Measurements from ENCODE around the gene DDX27.
"Not testable (repeated sequence)": the region's sequence is repeated elsewhere in the genome, so short reads cannot be mapped to it uniquely, and the experiment has no call there.

The DDX27 gene

DNA sequence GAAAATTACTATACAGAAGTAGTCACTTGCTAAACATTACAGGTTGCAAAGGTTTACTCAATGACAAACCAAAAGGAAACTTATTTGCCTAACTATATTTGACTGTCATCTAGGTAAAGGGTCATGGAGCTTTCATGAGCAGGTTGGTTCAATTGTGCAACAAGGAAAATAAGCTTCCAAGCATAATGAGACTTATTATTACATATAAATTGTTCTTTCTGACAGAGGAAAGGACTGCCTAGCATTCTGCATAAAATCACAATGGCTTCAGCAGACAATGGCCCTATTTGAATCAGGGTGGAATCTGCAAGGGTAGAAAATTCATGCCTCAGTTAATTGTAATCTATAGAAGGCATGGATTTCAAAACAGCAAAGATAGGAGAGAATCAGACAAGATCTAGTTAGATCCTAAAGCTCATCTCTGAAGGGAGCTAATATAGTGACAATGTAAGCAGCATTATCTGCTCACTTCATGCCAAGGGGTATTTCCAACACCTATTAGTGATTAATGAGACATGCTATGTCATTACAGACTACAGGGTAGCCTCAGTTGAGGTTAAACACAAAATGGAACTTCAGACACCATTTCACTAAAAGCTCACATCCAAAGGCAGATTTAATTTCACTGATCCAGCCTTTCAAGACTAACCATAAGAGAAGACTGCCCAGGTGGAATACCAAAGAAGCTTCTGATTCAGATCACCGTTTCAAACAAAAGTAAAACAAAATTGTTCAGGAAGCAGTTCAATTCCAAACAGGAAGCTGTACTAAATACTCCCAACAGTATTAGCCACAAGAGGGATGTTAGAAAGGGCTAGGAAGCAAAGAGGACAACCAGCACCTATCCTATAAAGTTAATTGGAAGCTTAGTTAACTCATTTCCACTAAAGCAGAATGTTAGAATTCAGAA lies 39.6 kb upstream of the DDX27 start:
- ChIA-PET POLR2A (interaction anchor here (0.6 to 1.2 kb wide), 2 partner anchors 9 to 41 kb away, joined by 3 read pairs; partner anchors contain the start of gene STAU1), CTCF (interaction anchor here (0.6 kb wide), 2 partner anchors 45 to 496 kb away, joined by 3 to 4 read pairs; no protein-coding TSS in a partner anchor)
- no peak for DNase-seq (ENCODE audit: extremely low spot score)
- TF ChIP-seq CTBP1 (IDR thresholded peaks at IDR 0.05; ENCODE audit: borderline replicate concordance) (no peak), NFRKB (IDR thresholded peaks at IDR 0.05) (no peak), LEF1 (IDR thresholded peaks at IDR 0.05; ENCODE audit: borderline replicate concordance) (no peak), ZNF384 (IDR thresholded peaks at IDR 0.05) (no peak), BHLHE40 (IDR thresholded peaks at IDR 0.05; ENCODE audit: borderline replicate concordance) (no peak), SUZ12 (IDR thresholded peaks at IDR 0.05) (no peak), SP1 (IDR thresholded peaks at IDR 0.05) (no peak), FOXA1 (IDR thresholded peaks at IDR 0.05) (no peak), TARDBP (IDR thresholded peaks at IDR 0.05) (no peak), ELF4 (IDR thresholded peaks at IDR 0.05) (no peak)
- TF ChIP-seq, protein P1, sequence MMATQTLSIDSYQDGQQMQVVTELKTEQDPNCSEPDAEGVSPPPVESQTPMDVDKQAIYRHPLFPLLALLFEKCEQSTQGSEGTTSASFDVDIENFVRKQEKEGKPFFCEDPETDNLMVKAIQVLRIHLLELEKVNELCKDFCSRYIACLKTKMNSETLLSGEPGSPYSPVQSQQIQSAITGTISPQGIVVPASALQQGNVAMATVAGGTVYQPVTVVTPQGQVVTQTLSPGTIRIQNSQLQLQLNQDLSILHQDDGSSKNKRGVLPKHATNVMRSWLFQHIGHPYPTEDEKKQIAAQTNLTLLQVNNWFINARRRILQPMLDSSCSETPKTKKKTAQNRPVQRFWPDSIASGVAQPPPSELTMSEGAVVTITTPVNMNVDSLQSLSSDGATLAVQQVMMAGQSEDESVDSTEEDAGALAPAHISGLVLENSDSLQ (IDR thresholded peaks at IDR 0.05) = no peak

DNA sequence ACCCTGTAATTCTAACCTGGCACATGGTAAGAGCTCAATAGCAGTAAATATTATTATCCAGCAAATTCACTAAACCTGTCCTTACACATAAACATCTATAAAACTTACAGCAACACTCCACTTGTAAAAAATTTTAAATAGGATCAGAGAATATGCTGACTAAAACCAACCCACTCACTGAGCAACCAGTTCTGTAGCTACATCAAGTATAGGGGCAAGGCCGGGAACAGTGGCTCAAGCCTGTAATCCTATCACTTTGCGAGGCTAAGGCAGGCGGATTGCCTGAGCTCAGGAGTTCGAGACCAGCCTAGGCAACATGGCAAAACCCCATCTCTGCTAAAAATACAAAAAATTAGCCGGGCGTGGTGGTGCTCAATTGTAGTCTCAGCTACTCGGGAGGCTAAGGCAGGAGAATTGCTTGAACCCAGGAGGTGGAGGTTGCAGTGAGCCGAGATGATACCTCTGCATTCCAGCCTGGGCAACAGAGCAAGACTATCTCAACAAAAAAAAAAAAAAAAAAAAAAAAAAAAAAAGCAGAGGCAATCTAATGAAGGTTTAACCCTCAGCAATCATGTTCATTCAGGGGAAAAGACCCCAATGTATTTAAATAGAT lies 37.8 kb upstream of the DDX27 start:
- ChIA-PET CTCF (interaction anchor here (0.7 to 1.0 kb wide), 2 partner anchors 36 to 48 kb away, joined by 3 to 8 read pairs; no protein-coding TSS in a partner anchor), POLR2A (interaction anchor here (1.2 to 1.3 kb wide), 2 partner anchors 38 to 135 kb away, joined by 4 to 5 read pairs; partner anchors contain the start of genes CSE1L and DDX27)

GRCh38 chr20:49183444-49183843 lies 35.8 kb upstream of the DDX27 start:
- ChIA-PET POLR2A (interaction anchor here (1.2 kb wide), 1 partner anchor 36 kb away, joined by 4 read pairs; the partner anchor contains the start of gene DDX27), CTCF (interaction anchor here (0.7 kb wide), 1 partner anchor 11 kb away, joined by 3 read pairs; no protein-coding TSS in a partner anchor)
- TF ChIP-seq ZNF384 (IDR thresholded peaks at IDR 0.05) (no peak), LEF1 (IDR thresholded peaks at IDR 0.05; ENCODE audit: borderline replicate concordance) (no peak), ELF4 (IDR thresholded peaks at IDR 0.05) (no peak), CTBP1 (IDR thresholded peaks at IDR 0.05; ENCODE audit: borderline replicate concordance) (no peak), HDGF (IDR thresholded peaks at IDR 0.05; ENCODE audit: borderline replicate concordance) (no peak), TARDBP (IDR thresholded peaks at IDR 0.05) (no peak), SUZ12 (IDR thresholded peaks at IDR 0.05) (no peak), NFRKB (IDR thresholded peaks at IDR 0.05) (no peak), FOXK2 (IDR thresholded peaks at IDR 0.05) (no peak), ARNT (IDR thresholded peaks at IDR 0.05) (no peak)
- no peak for DNase-seq (ENCODE audit: extremely low spot score)

More for the DNA sequence above, 37.8 kb upstream of the DDX27 start:
- TF ChIP-seq CTBP1 (IDR thresholded peaks at IDR 0.05; ENCODE audit: borderline replicate concordance) = no peak
- TF ChIP-seq BHLHE40 (IDR thresholded peaks at IDR 0.05; ENCODE audit: borderline replicate concordance) = no peak
- no peak for TF ChIP-seq NFRKB (IDR thresholded peaks at IDR 0.05)
- TF ChIP-seq FOXM1 (IDR thresholded peaks at IDR 0.05; ENCODE audit: borderline replicate concordance) = no peak
- TF ChIP-seq HDGF (IDR thresholded peaks at IDR 0.05; ENCODE audit: borderline replicate concordance) = no peak
- TF ChIP-seq ARNT (IDR thresholded peaks at IDR 0.05) = no peak
- no peak for TF ChIP-seq FOXA1 (IDR thresholded peaks at IDR 0.05)
- no peak for TF ChIP-seq LEF1 (IDR thresholded peaks at IDR 0.05; ENCODE audit: borderline replicate concordance)
- TF ChIP-seq L3MBTL2 (conservative IDR thresholded peaks at IDR 0.05) = no peak
- TF ChIP-seq FOXK2 (IDR thresholded peaks at IDR 0.05) = no peak
- no peak for TF ChIP-seq SUZ12 (IDR thresholded peaks at IDR 0.05)
- TF ChIP-seq, protein P1 (IDR thresholded peaks at IDR 0.05) = no peak
- no peak for TF ChIP-seq TARDBP (IDR thresholded peaks at IDR 0.05)
- TF ChIP-seq SP1 (IDR thresholded peaks at IDR 0.05) = no peak
- TF ChIP-seq ELF4 (IDR thresholded peaks at IDR 0.05) = no peak
- TF ChIP-seq ZNF384 (IDR thresholded peaks at IDR 0.05) = no peak; the same call in 1 of the 2 replicates
- DNase-seq (ENCODE audit: extremely low spot score) = no peak

DNA sequence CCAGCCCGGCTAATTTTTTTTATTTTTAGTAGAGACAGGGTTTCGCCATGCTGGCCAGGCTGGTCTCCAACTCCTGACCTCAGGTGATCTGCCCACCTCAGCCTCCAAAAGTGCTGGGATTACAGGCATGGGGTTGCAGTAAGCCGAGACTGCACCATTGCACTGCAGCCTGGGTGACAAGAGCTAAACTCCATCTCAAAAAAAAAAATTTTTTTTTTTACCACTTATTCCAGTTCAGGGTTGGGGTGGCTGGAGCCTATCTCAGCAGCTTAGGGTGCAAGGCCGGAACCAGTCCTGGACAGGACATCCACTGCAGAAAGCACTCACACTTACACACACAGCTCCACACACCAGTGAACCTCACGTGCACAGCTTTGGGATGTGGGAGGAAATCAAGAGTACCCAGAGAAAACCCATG lies 35.1 kb upstream of the DDX27 start:
- DNase-seq (ENCODE audit: extremely low spot score); CTCF ChIA-PET: not testable (repeated sequence)
- POLR2A ChIA-PET = interaction anchor here (0.6 kb wide), 1 partner anchor 60 kb away, joined by 3 read pairs; no protein-coding TSS in a partner anchor

DNA sequence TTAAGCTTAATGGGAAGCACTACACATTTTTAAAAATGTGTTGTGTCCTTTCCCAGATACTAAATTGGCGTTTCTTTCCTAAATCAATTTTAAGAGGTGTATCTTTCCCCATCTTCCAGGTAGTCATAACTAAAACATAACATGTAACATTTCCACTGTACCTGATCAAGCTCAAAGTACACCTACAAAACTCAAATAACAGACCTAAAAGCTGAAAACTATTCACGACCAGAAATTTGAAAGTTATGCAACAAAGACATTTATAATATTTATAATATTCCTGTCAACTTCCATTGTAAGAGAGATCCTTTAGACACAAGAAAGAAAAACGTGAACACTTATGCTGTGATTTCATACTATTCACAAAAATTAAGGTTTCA lies 34.5 kb upstream of the DDX27 start:
- TF ChIP-seq CTBP1 (IDR thresholded peaks at IDR 0.05; ENCODE audit: borderline replicate concordance) (no peak), ARNT (IDR thresholded peaks at IDR 0.05) (no peak), TARDBP (IDR thresholded peaks at IDR 0.05) (no peak), FOXK2 (IDR thresholded peaks at IDR 0.05) (no peak), SP1 (IDR thresholded peaks at IDR 0.05) (no peak), HDGF (IDR thresholded peaks at IDR 0.05; ENCODE audit: borderline replicate concordance) (no peak), FOXA1 (IDR thresholded peaks at IDR 0.05) (no peak), FOXM1 (IDR thresholded peaks at IDR 0.05; ENCODE audit: borderline replicate concordance) (no peak), ZNF384 (IDR thresholded peaks at IDR 0.05) (no peak), ELF4 (IDR thresholded peaks at IDR 0.05) (no peak), L3MBTL2 (conservative IDR thresholded peaks at IDR 0.05) (no peak), NFRKB (IDR thresholded peaks at IDR 0.05) (no peak), BHLHE40 (IDR thresholded peaks at IDR 0.05; ENCODE audit: borderline replicate concordance) (no peak), LEF1 (IDR thresholded peaks at IDR 0.05; ENCODE audit: borderline replicate concordance) (no peak), SUZ12 (IDR thresholded peaks at IDR 0.05) (no peak)
- TF ChIP-seq, protein P1 (IDR thresholded peaks at IDR 0.05) = no peak
- ChIA-PET POLR2A (no interaction called here), CTCF (no interaction called here)
- no peak for DNase-seq (ENCODE audit: extremely low spot score)
